Measurements from ENCODE around the gene C1QTNF6.
"Not testable (repeated sequence)": the region's sequence is repeated elsewhere in the genome, so short reads cannot be mapped to it uniquely, and the experiment has no call there.

The C1QTNF6 gene

DNA sequence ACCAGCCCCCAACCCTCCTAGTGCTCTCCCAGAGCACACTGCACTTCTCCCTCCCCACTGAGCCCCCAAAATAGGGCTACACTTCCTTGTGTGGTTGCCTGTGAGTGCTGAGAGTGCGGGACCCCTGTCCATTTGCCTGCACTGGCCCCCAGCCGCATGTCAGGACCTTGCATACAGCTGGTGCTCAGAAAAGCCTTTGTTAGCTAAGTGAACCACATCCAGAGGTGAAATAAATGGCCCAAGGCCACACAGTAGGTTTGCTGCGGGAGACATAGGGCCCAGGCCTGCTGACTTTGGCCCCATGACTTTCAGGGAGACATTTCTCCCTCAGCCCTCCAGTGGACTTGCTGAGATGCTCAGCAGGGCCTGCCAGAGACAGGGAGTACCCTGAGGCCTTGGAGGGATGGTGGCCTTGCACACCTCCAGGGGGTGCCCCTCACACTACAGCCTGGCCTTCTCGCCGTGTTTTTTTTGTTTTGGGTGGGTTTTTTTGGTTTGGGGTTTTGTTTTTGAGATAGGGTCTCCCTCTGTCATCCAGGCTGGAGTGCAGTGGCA lies 14.0 kb upstream of the C1QTNF6 start:
- Histone ChIP-seq H3K4me3 (ENCODE audit: control insufficient read depth in 1 of 7, extremely low read depth in 1 of 7, insufficient read depth in 4 of 7, low read depth in 2 of 7, low read length in 6 of 7) (no peak overlapping the region), H3K4me1 (ENCODE audit: control extremely low read depth in 1 of 4, control insufficient read depth in 4 of 4, insufficient read depth in 4 of 4, low read length in 3 of 4) (peaks cover 3 to 30% (median 20%) of the 10 kb centered on the region in 4 experiments), H3K36me3 (ENCODE audit: control insufficient read depth in 4 of 4, insufficient read depth in 4 of 4, low read length in 3 of 4) (no peaks in the 10 kb centered on the region), H3K27ac (ENCODE audit: insufficient read depth in 1 of 2, low read depth in 1 of 2, low read length in 2 of 2, poor library complexity in 1 of 2, severe bottlenecking in 2 of 2) (no peak overlapping the region), H3K9me3 (ENCODE audit: control extremely low read depth in 1 of 5, control insufficient read depth in 4 of 5, insufficient read depth in 2 of 5, low read depth in 1 of 5, low read length in 4 of 5) (no peaks in the 10 kb centered on the region), H3K27me3 (replicated peaks in 2 of 5; ENCODE audit: control insufficient read depth in 4 of 5, insufficient read depth in 5 of 5, low read length in 4 of 5) (no peaks in the 10 kb centered on the region)
- POLR2A ChIA-PET: no interaction called here
- CTCF ChIA-PET: interaction anchor here (0.9 to 3.5 kb wide), 8 partner anchors 15 to 262 kb away, joined by 3 to 17 read pairs (median 4); partner anchors contain the start of gene RAC2
- 100% methylated on average over 3 of the region's 5 CpGs for WGBS (ENCODE audit: insufficient coverage)
- DNase-seq: no peak

DNA sequence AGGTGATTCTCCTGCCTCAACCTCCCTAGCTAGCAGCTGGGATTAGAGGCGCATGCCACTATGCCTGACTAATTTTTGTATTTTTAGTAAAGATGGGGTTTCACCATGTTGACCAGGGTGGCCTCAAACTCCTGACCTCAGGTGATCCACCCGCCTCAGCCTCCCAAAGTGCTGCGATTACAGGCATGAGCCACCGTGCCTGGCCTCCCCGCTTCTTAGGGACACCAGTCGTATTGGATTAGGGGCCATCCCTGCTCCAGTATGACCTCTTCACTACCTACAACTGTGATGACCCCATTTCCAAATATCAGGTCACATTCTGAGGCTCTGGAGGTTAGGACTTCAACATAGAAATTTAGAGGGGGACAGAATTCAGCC lies 13.4 kb upstream of the C1QTNF6 start:
- H3K36me3 ChIP-seq (ENCODE audit: control insufficient read depth in 4 of 4, insufficient read depth in 4 of 4, low read length in 3 of 4); H3K4me3 ChIP-seq (ENCODE audit: control insufficient read depth in 1 of 7, extremely low read depth in 1 of 7, insufficient read depth in 4 of 7, low read depth in 2 of 7, low read length in 6 of 7); DNase-seq; H3K27me3 ChIP-seq (replicated peaks in 2 of 5; ENCODE audit: control insufficient read depth in 4 of 5, insufficient read depth in 5 of 5, low read length in 4 of 5); H3K9me3 ChIP-seq (ENCODE audit: control extremely low read depth in 1 of 5, control insufficient read depth in 4 of 5, insufficient read depth in 2 of 5, low read depth in 1 of 5, low read length in 4 of 5); H3K27ac ChIP-seq (ENCODE audit: insufficient read depth in 1 of 2, low read depth in 1 of 2, low read length in 2 of 2, poor library complexity in 1 of 2, severe bottlenecking in 2 of 2): not testable (repeated sequence)
- CTCF ChIA-PET: interaction anchor here (0.9 to 5.4 kb wide), 13 partner anchors 8 to 263 kb away, joined by 3 to 39 read pairs (median 5); partner anchors contain the start of gene RAC2
- POLR2A ChIA-PET: interaction anchor here (1.0 kb wide), 1 partner anchor 24 kb away, joined by 3 read pairs; no protein-coding TSS in a partner anchor
- WGBS (ENCODE audit: insufficient coverage): 98% methylated on average over 5 of the region's 6 CpGs
- H3K4me1 ChIP-seq (ENCODE audit: control extremely low read depth in 1 of 4, control insufficient read depth in 4 of 4, insufficient read depth in 4 of 4, low read length in 3 of 4): peaks cover 3 to 30% (median 19%) of the 10 kb centered on the region in 4 experiments

- WGBS (ENCODE audit: insufficient coverage): 39% methylated on average over 12 of the region's 12 CpGs
- peak overlapping the region in 2 of 7 experiments; percentile 54 to 69 for H3K4me3 ChIP-seq (ENCODE audit: control insufficient read depth in 1 of 7, extremely low read depth in 1 of 7, insufficient read depth in 4 of 7, low read depth in 2 of 7, low read length in 6 of 7)
These were observed 11.7 kb upstream of the C1QTNF6 start for GRCh38 chr22:37199760-37200108.

DNA sequence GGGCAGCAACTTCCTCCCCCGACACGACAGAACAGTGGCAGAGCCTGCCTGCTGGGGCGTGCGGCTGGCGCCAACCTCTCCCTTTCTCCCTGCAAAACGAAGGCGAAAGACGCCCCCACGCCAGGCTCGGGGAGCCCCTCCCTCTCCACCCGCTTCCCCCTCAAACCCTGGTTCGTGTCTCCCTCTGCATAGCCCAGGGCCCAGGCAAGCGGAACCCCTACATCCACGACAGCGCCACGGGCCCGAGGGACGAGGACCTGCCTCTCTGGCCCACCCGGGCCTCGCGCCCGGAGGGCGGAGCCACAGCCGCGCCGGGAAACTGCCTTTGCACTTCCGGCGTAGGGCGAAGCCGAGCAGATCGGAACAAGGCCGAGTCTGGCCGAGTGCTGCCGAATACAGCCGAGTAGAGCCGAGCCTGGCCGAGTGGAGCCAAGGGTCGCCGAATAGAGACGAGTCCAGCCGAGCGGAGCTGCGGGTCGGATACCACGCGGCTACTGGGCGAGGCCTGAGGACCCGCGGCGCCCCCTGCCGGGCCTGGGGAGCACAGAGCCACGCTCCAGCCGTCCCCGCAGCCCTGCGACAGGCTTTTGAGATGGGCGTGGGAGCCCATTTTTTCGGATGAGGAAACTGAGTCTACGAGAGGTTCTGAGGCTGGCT lies 11.2 kb upstream of the C1QTNF6 start:
- ChIA-PET CTCF (interaction anchor here (0.9 to 5.4 kb wide), 26 partner anchors 10 to 153 kb away, joined by 3 to 39 read pairs (median 4); partner anchors contain the start of genes C1QTNF6 and RAC2), POLR2A (interaction anchor here (1.0 kb wide), 1 partner anchor 43 kb away, joined by 4 read pairs; no protein-coding TSS in a partner anchor)
- under 1% methylated on average over 56 of the region's 58 CpGs for WGBS (ENCODE audit: insufficient coverage)
- H3K36me3 ChIP-seq (ENCODE audit: control insufficient read depth in 4 of 4, insufficient read depth in 4 of 4, low read length in 3 of 4): no peaks in the 10 kb centered on the region
- no peaks in the 10 kb centered on the region for H3K27me3 ChIP-seq (replicated peaks in 2 of 5; ENCODE audit: control insufficient read depth in 4 of 5, insufficient read depth in 5 of 5, low read length in 4 of 5)
- peaks cover 3 to 31% (median 19%) of the 10 kb centered on the region in 4 experiments for H3K4me1 ChIP-seq (ENCODE audit: control extremely low read depth in 1 of 4, control insufficient read depth in 4 of 4, insufficient read depth in 4 of 4, low read length in 3 of 4)
- H3K4me3 ChIP-seq (ENCODE audit: control insufficient read depth in 1 of 7, extremely low read depth in 1 of 7, insufficient read depth in 4 of 7, low read depth in 2 of 7, low read length in 6 of 7): peak overlapping the region; percentile 48 to 82 (median 61)
- DNase-seq: peak; percentile 98 to 99 (median 99)
- peak overlapping the region; percentile 78 to 81 for H3K27ac ChIP-seq (ENCODE audit: insufficient read depth in 1 of 2, low read depth in 1 of 2, low read length in 2 of 2, poor library complexity in 1 of 2, severe bottlenecking in 2 of 2)
- H3K9me3 ChIP-seq (ENCODE audit: control extremely low read depth in 1 of 5, control insufficient read depth in 4 of 5, insufficient read depth in 2 of 5, low read depth in 1 of 5, low read length in 4 of 5): no peaks in the 10 kb centered on the region

More at GRCh38 chr22:37199760-37200108, 11.7 kb upstream of the C1QTNF6 start:
- Histone ChIP-seq H3K36me3 (ENCODE audit: control insufficient read depth in 4 of 4, insufficient read depth in 4 of 4, low read length in 3 of 4) (no peaks in the 10 kb centered on the region), H3K4me1 (ENCODE audit: control extremely low read depth in 1 of 4, control insufficient read depth in 4 of 4, insufficient read depth in 4 of 4, low read length in 3 of 4) (peaks cover 3 to 30% (median 19%) of the 10 kb centered on the region in 4 experiments), H3K27me3 (replicated peaks in 2 of 5; ENCODE audit: control insufficient read depth in 4 of 5, insufficient read depth in 5 of 5, low read length in 4 of 5) (no peaks in the 10 kb centered on the region), H3K9me3 (ENCODE audit: control extremely low read depth in 1 of 5, control insufficient read depth in 4 of 5, insufficient read depth in 2 of 5, low read depth in 1 of 5, low read length in 4 of 5) (no peaks in the 10 kb centered on the region), H3K27ac (ENCODE audit: insufficient read depth in 1 of 2, low read depth in 1 of 2, low read length in 2 of 2, poor library complexity in 1 of 2, severe bottlenecking in 2 of 2) (no peak overlapping the region)
- no peak for DNase-seq
- ChIA-PET POLR2A (interaction anchor here (1.0 kb wide), 2 partner anchors 10 to 43 kb away, joined by 3 to 4 read pairs; no protein-coding TSS in a partner anchor), CTCF (interaction anchor here (0.9 to 5.4 kb wide), 24 partner anchors 10 to 153 kb away, joined by 3 to 39 read pairs (median 5); partner anchors contain the start of genes C1QTNF6 and RAC2)

DNA sequence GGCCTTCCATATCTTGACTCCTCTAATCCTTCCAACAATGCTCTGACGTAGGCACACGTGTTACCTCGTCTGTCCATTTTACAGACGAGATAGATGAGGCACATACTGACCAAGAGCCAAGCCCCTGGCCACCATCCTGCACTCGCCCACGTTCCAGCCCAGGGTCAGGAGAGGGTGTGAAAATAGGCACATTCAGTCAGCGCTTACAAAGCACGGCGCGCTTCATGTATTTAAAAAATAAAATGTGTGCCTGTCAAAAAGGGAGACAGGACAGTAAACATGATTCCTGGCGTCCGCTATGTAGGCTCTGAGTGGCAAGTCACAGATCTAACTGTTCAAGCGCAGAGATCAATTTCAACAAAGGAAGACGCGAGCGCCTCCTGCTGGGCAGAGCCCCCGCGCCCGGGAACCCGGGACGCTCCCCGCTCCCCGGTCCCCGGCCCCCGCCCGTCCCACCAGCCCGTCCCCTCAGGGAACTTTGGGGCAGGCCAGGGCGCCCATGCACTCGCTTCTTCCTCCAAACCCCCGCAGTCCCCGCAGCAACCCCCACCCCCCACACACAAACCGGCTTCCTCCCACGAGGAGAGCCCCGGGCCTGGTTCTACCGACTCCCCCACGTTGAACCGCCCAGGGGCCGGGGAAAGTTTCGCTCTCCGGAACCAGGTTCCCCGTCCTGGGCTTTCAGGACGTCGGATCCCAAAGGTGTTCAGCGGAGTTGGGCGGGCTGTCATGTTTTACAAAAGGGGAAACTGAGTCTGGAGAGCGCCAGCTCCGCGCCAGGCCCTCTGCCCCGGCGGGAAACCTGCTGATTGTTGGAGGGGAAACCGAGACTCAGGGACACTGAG lies 10.4 kb upstream of the C1QTNF6 start:
- ChIA-PET CTCF (interaction anchor here (0.9 to 5.4 kb wide), 36 partner anchors 10 to 151 kb away, joined by 3 to 39 read pairs (median 4); partner anchors contain the start of genes C1QTNF6 and RAC2), POLR2A (interaction anchor here (1.0 kb wide), 1 partner anchor 44 kb away, joined by 4 read pairs; no protein-coding TSS in a partner anchor)
- Histone ChIP-seq H3K27ac (ENCODE audit: insufficient read depth in 1 of 2, low read depth in 1 of 2, low read length in 2 of 2, poor library complexity in 1 of 2, severe bottlenecking in 2 of 2) (peak overlapping the region; percentile 78 to 81), H3K9me3 (ENCODE audit: control extremely low read depth in 1 of 5, control insufficient read depth in 4 of 5, insufficient read depth in 2 of 5, low read depth in 1 of 5, low read length in 4 of 5) (no peaks in the 10 kb centered on the region), H3K4me1 (ENCODE audit: control extremely low read depth in 1 of 4, control insufficient read depth in 4 of 4, insufficient read depth in 4 of 4, low read length in 3 of 4) (peaks cover 3 to 39% (median 19%) of the 10 kb centered on the region in 4 experiments), H3K36me3 (ENCODE audit: control insufficient read depth in 4 of 4, insufficient read depth in 4 of 4, low read length in 3 of 4) (no peaks in the 10 kb centered on the region), H3K27me3 (replicated peaks in 2 of 5; ENCODE audit: control insufficient read depth in 4 of 5, insufficient read depth in 5 of 5, low read length in 4 of 5) (no peaks in the 10 kb centered on the region), H3K4me3 (ENCODE audit: control insufficient read depth in 1 of 7, extremely low read depth in 1 of 7, insufficient read depth in 4 of 7, low read depth in 2 of 7, low read length in 6 of 7) (peak overlapping the region; percentile 48 to 82 (median 61))
- DNase-seq: peak; percentile 72 to 82 (median 80)
- 3% methylated on average over 38 of the region's 51 CpGs for WGBS (ENCODE audit: insufficient coverage)

DNA sequence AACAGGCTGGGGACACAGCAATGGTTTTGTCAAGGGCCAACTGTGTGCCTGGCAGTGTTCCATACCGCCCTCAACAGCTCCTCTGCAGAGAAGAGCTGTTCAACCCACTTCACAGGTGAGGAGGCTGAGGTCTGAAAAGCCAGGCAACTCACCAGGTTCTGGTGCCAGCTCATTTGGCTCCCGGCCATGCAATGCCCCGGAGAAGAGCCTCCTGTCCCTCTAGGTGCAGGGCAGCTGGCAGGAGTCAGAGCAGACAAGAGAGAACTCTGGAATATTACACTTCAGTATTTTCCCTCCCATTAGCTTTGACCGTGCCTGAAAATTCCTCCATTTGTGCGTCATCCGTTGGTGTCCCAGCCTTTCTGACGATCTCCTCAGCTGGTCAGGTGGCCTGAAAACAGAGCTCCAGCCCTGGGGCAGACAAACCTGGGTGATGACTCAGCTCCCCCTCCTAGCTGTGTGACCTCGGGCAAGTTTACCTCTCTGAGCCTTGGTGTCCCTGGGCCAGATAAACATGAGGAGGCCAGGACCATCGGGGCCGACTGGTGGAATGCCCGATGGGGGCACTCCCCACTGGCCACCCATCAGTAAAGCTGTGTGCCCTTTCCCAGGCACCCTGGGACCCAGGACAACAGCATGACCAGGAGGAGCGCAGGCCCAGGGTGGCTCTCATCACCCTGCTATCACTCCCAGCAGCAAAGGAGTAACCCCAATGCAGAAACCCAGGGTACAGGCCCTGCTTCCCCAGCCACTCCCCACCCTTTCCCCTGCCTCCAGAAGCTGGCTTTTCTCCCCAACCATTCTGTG lies 9.6 kb upstream of the C1QTNF6 start:
- peaks cover 0 to 4% (median 0%) of the 10 kb centered on the region in 5 experiments for H3K9me3 ChIP-seq (ENCODE audit: control extremely low read depth in 1 of 5, control insufficient read depth in 4 of 5, insufficient read depth in 2 of 5, low read depth in 1 of 5, low read length in 4 of 5)
- peaks cover 3 to 47% (median 19%) of the 10 kb centered on the region in 4 experiments for H3K4me1 ChIP-seq (ENCODE audit: control extremely low read depth in 1 of 4, control insufficient read depth in 4 of 4, insufficient read depth in 4 of 4, low read length in 3 of 4)
- H3K4me3 ChIP-seq (ENCODE audit: control insufficient read depth in 1 of 7, extremely low read depth in 1 of 7, insufficient read depth in 4 of 7, low read depth in 2 of 7, low read length in 6 of 7): peak overlapping the region in 6 of 7 experiments; percentile 39 to 82 (median 58)
- POLR2A ChIA-PET: no interaction called here
- DNase-seq: no peak
- no peaks in the 10 kb centered on the region for H3K27me3 ChIP-seq (replicated peaks in 2 of 5; ENCODE audit: control insufficient read depth in 4 of 5, insufficient read depth in 5 of 5, low read length in 4 of 5)
- H3K36me3 ChIP-seq (ENCODE audit: control insufficient read depth in 4 of 4, insufficient read depth in 4 of 4, low read length in 3 of 4): no peaks in the 10 kb centered on the region
- WGBS (ENCODE audit: insufficient coverage): 91% methylated on average over 11 of the region's 12 CpGs
- CTCF ChIA-PET: interaction anchor here (0.7 to 5.4 kb wide), 16 partner anchors 8 to 121 kb away, joined by 3 to 39 read pairs (median 4); partner anchors contain the start of genes C1QTNF6 and RAC2
- H3K27ac ChIP-seq (ENCODE audit: insufficient read depth in 1 of 2, low read depth in 1 of 2, low read length in 2 of 2, poor library complexity in 1 of 2, severe bottlenecking in 2 of 2): peak overlapping the region in 1 of 2 experiments; percentile 81

All from common myeloid progenitor, CD34-positive (primary cell).